Astrocyte (in vitro differentiated cells and primary cell): Measurements from ENCODE around the gene RAD51B. TPM values are rescaled to one million over a fixed set of nuclear protein-coding genes. Genes with fewer than 3 reads are reported as not detected.
A peak's percentile ranks its signal among the peaks of the same experiment; 100 is the strongest.

ENCODE experiments used
- DNase-seq: peaks from one replicate; pipeline ENCODE4 v3.0.0-alpha.2; 2010; ENCODE audit warnings: low read depth
- FAIRE-seq: peaks from 2 replicates; lab custom pipeline; 2011; peaks lifted over from hg19 to GRCh38; lab: Jason Lieb, UNC
- H2AFZ ChIP-seq: 2 replicates; pipeline ENCODE4 v1.6.0; 2012; ENCODE audit warnings: low read depth, low read length, inconsistent platforms
- H3K27ac ChIP-seq: 2 replicates; pipeline ENCODE4 v1.5.1; 2011; ENCODE audit warnings: low read depth, low read length, inconsistent platforms
- H3K27me3 ChIP-seq: 2 replicates; pipeline ENCODE4 v1.6.0; 2011; ENCODE audit warnings: low read length, inconsistent platforms; ENCODE audit not compliant: insufficient read depth
- H3K36me3 ChIP-seq: 2 replicates; pipeline ENCODE4 v1.5.1; 2011; ENCODE audit warnings: low read length, inconsistent platforms; ENCODE audit not compliant: insufficient read depth
- H3K4me1 ChIP-seq: 2 replicates; pipeline ENCODE4 v1.5.1; 2011; ENCODE audit warnings: low read length, inconsistent platforms; ENCODE audit not compliant: insufficient read depth
- H3K4me2 ChIP-seq: 2 replicates; pipeline ENCODE4 v1.6.0; 2012; ENCODE audit warnings: low read length, inconsistent platforms
- H3K4me3 ChIP-seq: 2 replicates; pipeline ENCODE4 v1.5.1; 2011; ENCODE audit warnings: low read depth, mild to moderate bottlenecking, low read length, inconsistent platforms; ENCODE audit not compliant: insufficient read depth
- H3K79me2 ChIP-seq: 2 replicates; pipeline ENCODE4 v1.6.0; 2012; ENCODE audit warnings: mild to moderate bottlenecking, low read length, inconsistent platforms; ENCODE audit not compliant: insufficient read depth
- H3K9ac ChIP-seq: 2 replicates; pipeline ENCODE4 v1.6.0; 2012; ENCODE audit warnings: mild to moderate bottlenecking, low read length, inconsistent platforms
- H3K9me3 ChIP-seq: 2 replicates; pipeline ENCODE4 v1.5.1; 2012; ENCODE audit warnings: low read depth, mild to moderate bottlenecking, low read length, inconsistent platforms; ENCODE audit not compliant: insufficient read depth
- H4K20me1 ChIP-seq: 2 replicates; pipeline ENCODE4 v1.6.0; 2012; ENCODE audit warnings: low read length, inconsistent platforms; ENCODE audit not compliant: insufficient read depth
- H3K27ac Mint-ChIP-seq: one replicate; pipeline ENCODE4 v1.8.0; 2021; ENCODE audit warnings: mild to moderate bottlenecking, mixed read lengths; ENCODE audit not compliant: unreplicated experiment
- H3K27me3 Mint-ChIP-seq: one replicate; pipeline ENCODE4 v1.8.0; 2021; ENCODE audit warnings: low read depth, mixed read lengths; ENCODE audit not compliant: unreplicated experiment
- H3K36me3 Mint-ChIP-seq: one replicate; pipeline ENCODE4 v1.8.0; 2021; ENCODE audit warnings: low read depth, mixed read lengths; ENCODE audit not compliant: unreplicated experiment
- H3K4me1 Mint-ChIP-seq: one replicate; pipeline ENCODE4 v1.8.0; 2021; ENCODE audit warnings: low read depth, mixed read lengths; ENCODE audit not compliant: unreplicated experiment
- H3K4me3 Mint-ChIP-seq: one replicate; pipeline ENCODE4 v1.8.0; 2021; ENCODE audit warnings: mild to moderate bottlenecking, moderate library complexity, mixed read lengths; ENCODE audit not compliant: unreplicated experiment
- H3K9me3 Mint-ChIP-seq: one replicate; pipeline ENCODE4 v1.8.0; 2021; ENCODE audit warnings: mild to moderate bottlenecking, mixed read lengths; ENCODE audit not compliant: unreplicated experiment
- EZH2 ChIP-seq: IDR thresholded peaks from 2 replicates; pipeline ENCODE4 v1.6.1; 2012; ENCODE audit warnings: mild to moderate bottlenecking, low read length, inconsistent platforms; ENCODE audit not compliant: insufficient read depth
- total RNA-seq: library from RNA; stranded (reverse); gene quantifications from 2 replicates; pipeline ENCODE4 v1.2.1, GENCODE V29; 2021
- TF ChIP-seq, protein P1 (sequence below): IDR thresholded peaks from 2 replicates; pipeline ENCODE4 v1.5.1; 2011; ENCODE audit warnings: low read depth, mild to moderate bottlenecking, inconsistent platforms, low read length, moderate library complexity; ENCODE audit not compliant: insufficient read depth

Gene RAD51B
- total RNA-seq, 1 donor from 2014 or later: 10.8 TPM

GRCh38 chr14:68645371-68645770 is 825.8 kb downstream of the RAD51B start:
- H3K4me3 ChIP-seq: no peak overlapping the region
- Mint-ChIP-seq H3K27me3 (peaks cover 4% of the 10 kb centered on the region), H3K36me3 (no peaks in the 10 kb centered on the region), H3K9me3 (peaks cover 18% of the 10 kb centered on the region), H3K27ac (no peak overlapping the region), H3K4me1 (no peaks in the 10 kb centered on the region), H3K4me3 (no peak overlapping the region)
- no peaks in the 10 kb centered on the region for H3K27me3 ChIP-seq
- FAIRE-seq (no peak), DNase-seq (no peak)
- no peak overlapping the region for H3K9ac ChIP-seq
- no peaks in the 10 kb centered on the region for H3K36me3 ChIP-seq
- H3K4me1 ChIP-seq: no peaks in the 10 kb centered on the region
- no peaks in the 10 kb centered on the region for H3K79me2 ChIP-seq
- no peaks in the 10 kb centered on the region for H4K20me1 ChIP-seq
- H3K27ac ChIP-seq: no peak overlapping the region
- no peak overlapping the region for H2AFZ ChIP-seq
- no peak overlapping the region for H3K4me2 ChIP-seq
- no peak for TF ChIP-seq EZH2
- TF ChIP-seq, protein P1, sequence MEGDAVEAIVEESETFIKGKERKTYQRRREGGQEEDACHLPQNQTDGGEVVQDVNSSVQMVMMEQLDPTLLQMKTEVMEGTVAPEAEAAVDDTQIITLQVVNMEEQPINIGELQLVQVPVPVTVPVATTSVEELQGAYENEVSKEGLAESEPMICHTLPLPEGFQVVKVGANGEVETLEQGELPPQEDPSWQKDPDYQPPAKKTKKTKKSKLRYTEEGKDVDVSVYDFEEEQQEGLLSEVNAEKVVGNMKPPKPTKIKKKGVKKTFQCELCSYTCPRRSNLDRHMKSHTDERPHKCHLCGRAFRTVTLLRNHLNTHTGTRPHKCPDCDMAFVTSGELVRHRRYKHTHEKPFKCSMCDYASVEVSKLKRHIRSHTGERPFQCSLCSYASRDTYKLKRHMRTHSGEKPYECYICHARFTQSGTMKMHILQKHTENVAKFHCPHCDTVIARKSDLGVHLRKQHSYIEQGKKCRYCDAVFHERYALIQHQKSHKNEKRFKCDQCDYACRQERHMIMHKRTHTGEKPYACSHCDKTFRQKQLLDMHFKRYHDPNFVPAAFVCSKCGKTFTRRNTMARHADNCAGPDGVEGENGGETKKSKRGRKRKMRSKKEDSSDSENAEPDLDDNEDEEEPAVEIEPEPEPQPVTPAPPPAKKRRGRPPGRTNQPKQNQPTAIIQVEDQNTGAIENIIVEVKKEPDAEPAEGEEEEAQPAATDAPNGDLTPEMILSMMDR: no peak
- no peaks in the 10 kb centered on the region for H3K9me3 ChIP-seq

GRCh38 chr14:68649476-68650189 is 830.1 kb downstream of the RAD51B start:
- H3K36me3 Mint-ChIP-seq: no peaks in the 10 kb centered on the region
- no peak overlapping the region for H3K4me3 Mint-ChIP-seq
- peaks cover 2% of the 10 kb centered on the region for H3K4me1 Mint-ChIP-seq
- Histone ChIP-seq H3K4me3 (no peak overlapping the region), H3K9me3 (no peaks in the 10 kb centered on the region), H3K9ac (no peak overlapping the region), H3K36me3 (no peaks in the 10 kb centered on the region), H3K4me1 (peaks cover 9% of the 10 kb centered on the region), H3K27ac (no peak overlapping the region), H3K27me3 (no peaks in the 10 kb centered on the region), H3K79me2 (no peaks in the 10 kb centered on the region), H2AFZ (no peak overlapping the region), H3K4me2 (no peak overlapping the region), H4K20me1 (no peaks in the 10 kb centered on the region)
- peaks cover 7% of the 10 kb centered on the region for H3K27me3 Mint-ChIP-seq
- DNase-seq: peak; percentile 67
- no peak overlapping the region for H3K27ac Mint-ChIP-seq
- FAIRE-seq: no peak
- H3K9me3 Mint-ChIP-seq: no peaks in the 10 kb centered on the region
- TF ChIP-seq EZH2: no peak
- TF ChIP-seq, protein P1: no peak

DNA sequence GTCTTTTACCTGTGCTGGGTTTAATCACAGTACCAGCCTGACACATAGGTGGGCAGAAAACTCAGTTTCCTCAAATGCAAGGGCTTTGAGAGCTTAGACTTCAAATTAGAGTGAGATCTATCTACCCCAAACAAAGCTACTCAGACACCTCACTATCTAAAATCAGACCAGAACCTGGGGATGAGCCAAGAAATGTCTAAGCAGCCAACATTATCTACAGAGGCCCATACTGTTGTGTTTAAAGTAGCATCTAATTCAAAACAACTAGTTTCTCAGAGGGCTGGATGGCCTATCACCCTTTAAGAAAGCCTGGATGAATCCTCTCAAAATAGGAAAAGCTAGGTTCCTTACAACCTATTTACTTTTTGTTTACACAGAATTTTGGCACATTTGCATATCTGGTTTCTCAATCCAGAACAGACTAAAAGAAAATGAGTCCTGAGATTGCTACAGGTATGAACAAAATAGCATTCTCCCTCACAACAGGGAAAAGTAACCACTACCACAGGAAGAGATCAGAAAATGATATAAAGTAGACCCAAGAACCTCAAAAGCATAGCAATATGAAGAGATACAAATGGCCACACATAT is 830.9 kb downstream of the RAD51B start:
- Mint-ChIP-seq H3K27ac (no peak overlapping the region), H3K36me3 (no peaks in the 10 kb centered on the region), H3K27me3 (peaks cover 9% of the 10 kb centered on the region), H3K9me3 (no peaks in the 10 kb centered on the region), H3K4me3 (no peak overlapping the region), H3K4me1 (peaks cover 5% of the 10 kb centered on the region)
- H3K27me3 ChIP-seq: no peaks in the 10 kb centered on the region
- DNase-seq: no peak
- FAIRE-seq: no peak
- no peak overlapping the region for H3K27ac ChIP-seq
- H3K4me3 ChIP-seq: no peak overlapping the region
- no peak overlapping the region for H3K9ac ChIP-seq
- H3K36me3 ChIP-seq: no peaks in the 10 kb centered on the region
- no peaks in the 10 kb centered on the region for H3K79me2 ChIP-seq
- H2AFZ ChIP-seq: no peak overlapping the region
- no peaks in the 10 kb centered on the region for H3K9me3 ChIP-seq
- H4K20me1 ChIP-seq: no peaks in the 10 kb centered on the region
- no peak overlapping the region for H3K4me2 ChIP-seq
- TF ChIP-seq, protein P1: no peak
- no peak for TF ChIP-seq EZH2
- peaks cover 16% of the 10 kb centered on the region for H3K4me1 ChIP-seq
